ENCODE measurements around the gene LCTL. TPM values are rescaled to one million over a fixed set of nuclear protein-coding genes. Genes with fewer than 3 reads are reported as not detected.

LCTL gene
- total and polyA plus RNA-seq, 3 donors from 2014 or later = 0.16 to 0.19 TPM; not detected in 1

GRCh38 chr15:66563126-66563525, 2.7 kb downstream of the LCTL start:
- DNase-seq = no peak
- Histone ChIP-seq H3K27me3 (no peaks in the 10 kb centered on the region), H3K27ac (no peak overlapping the region), H3K9me3 (no peaks in the 10 kb centered on the region), H3K4me3 (no peak overlapping the region), H3K4me1 (no peaks in the 10 kb centered on the region), H3K36me3 (ENCODE audit: low read depth, missing control alignments) (no peaks in the 10 kb centered on the region)
- 89 to 91% methylated on average over 4 of the region's 4 CpGs for WGBS, 2 donors
- intact Hi-C loops (cut with DNase I; ENCODE audit: low total_unique reads) = no loop called here
- no peak for TF ChIP-seq CTCF (IDR thresholded peaks at IDR 0.05)
- TF ChIP-seq POLR2A (IDR thresholded peaks at IDR 0.05) = no peak

DNA sequence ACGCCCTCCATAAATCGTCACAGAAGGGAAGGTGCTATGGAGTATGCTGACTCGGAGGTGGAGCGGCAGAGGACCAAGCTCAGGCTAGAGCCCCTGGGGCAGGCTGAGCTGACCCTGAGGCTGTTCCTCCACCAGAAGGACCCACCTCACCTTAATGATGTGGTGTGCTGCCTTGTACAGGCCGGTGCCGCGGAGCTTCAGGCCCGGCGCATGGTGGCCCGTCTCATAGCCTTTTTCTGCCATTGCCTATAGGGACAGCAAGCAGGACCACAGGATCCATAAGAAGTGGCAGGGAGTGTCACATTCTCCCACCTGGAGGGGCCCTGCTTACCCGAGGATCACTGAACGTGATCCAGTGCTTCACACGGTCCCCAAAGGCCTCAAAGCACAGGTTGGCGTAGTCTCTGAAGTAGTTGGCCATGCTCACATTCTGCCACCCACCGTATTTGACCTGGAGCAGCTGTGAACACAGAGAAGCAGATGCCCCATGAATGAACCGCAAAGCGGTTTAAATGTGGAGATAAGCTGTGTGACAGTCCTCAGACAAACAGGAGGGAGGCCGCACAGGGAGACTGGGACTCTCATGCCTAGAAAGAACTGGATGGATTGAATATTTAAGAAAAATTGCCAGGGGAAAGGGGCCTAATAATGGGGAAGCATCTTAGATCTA, 4.8 kb downstream of the LCTL start:
- intact Hi-C loops (cut with DNase I; ENCODE audit: low total_unique reads) = no loop called here
- H3K36me3 ChIP-seq (ENCODE audit: low read depth, missing control alignments) = no peaks in the 10 kb centered on the region
- no peaks in the 10 kb centered on the region for H3K4me1 ChIP-seq
- WGBS, 2 donors = 92 to 94% methylated on average over 12 to 15 of the region's 18 CpGs
- no peak overlapping the region for H3K4me3 ChIP-seq
- H3K9me3 ChIP-seq = no peaks in the 10 kb centered on the region
- TF ChIP-seq CTCF (IDR thresholded peaks at IDR 0.05) (no peak), POLR2A (IDR thresholded peaks at IDR 0.05) (no peak)
- H3K27me3 ChIP-seq = no peaks in the 10 kb centered on the region
- H3K27ac ChIP-seq = no peak overlapping the region
- DNase-seq = no peak

DNA sequence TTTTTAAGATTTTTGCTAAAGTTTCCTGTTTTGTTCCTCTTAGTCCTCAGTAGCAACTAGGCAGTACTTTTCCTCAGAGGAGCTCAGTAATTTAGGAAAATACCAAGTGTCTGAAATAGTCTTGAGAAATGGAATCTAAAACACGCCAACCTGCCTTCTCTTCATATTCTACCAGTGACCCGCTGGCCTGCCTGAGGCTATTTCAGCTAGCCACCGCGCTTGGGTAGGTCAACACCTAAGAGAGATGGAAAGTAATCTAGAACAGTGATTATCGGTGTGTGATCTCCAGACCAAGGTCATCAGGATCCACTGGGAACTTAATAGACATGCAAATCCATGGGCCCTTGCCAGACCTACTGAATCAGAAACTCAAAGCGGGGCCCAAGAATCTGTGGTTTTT, 7.5 kb downstream of the LCTL start:
- DNase-seq = no peak
- H3K4me1 ChIP-seq = no peaks in the 10 kb centered on the region
- no peak overlapping the region for H3K4me3 ChIP-seq
- TF ChIP-seq CTCF (IDR thresholded peaks at IDR 0.05) (no peak), POLR2A (IDR thresholded peaks at IDR 0.05) (no peak)
- intact Hi-C loops (cut with DNase I; ENCODE audit: low total_unique reads) = no loop called here
- H3K36me3 ChIP-seq (ENCODE audit: low read depth, missing control alignments) = no peaks in the 10 kb centered on the region
- H3K27ac ChIP-seq = no peak overlapping the region
- no peaks in the 10 kb centered on the region for H3K27me3 ChIP-seq
- H3K9me3 ChIP-seq = no peaks in the 10 kb centered on the region
- WGBS, 2 donors = 91 to 92% methylated on average over 6 of the region's 6 CpGs

DNA sequence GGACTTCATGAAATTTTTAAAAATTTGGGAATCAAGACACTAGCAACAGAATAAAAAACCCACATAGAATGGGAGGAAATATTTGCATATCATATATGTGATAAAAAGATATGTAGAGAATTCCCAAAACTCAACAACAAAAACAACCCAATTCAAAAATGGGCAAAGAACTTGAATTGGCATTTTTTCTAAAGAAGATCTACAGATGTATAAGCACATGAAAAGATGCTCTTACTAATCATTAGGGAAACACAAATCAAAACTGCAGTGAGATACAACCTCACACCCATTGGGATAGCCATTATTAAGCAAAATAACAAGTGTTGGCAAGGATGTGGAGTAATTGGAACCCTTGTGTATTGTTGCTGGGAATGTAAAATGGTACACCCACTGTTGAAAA, 10.1 kb downstream of the LCTL start:
- no peak for DNase-seq
- Histone ChIP-seq H3K9me3 (no peaks in the 10 kb centered on the region), H3K36me3 (ENCODE audit: low read depth, missing control alignments) (no peaks in the 10 kb centered on the region), H3K4me1 (no peaks in the 10 kb centered on the region), H3K4me3 (no peak overlapping the region), H3K27me3 (no peaks in the 10 kb centered on the region), H3K27ac (no peak overlapping the region)
- intact Hi-C loops (cut with DNase I; ENCODE audit: low total_unique reads) = no loop called here
- TF ChIP-seq CTCF (IDR thresholded peaks at IDR 0.05) = no peak
- no peak for TF ChIP-seq POLR2A (IDR thresholded peaks at IDR 0.05)

GRCh38 chr15:66545255-66545654, 20.5 kb downstream of the LCTL start:
- H3K36me3 ChIP-seq (ENCODE audit: low read depth, missing control alignments) = no peaks in the 10 kb centered on the region
- TF ChIP-seq CTCF (IDR thresholded peaks at IDR 0.05) (no peak), POLR2A (IDR thresholded peaks at IDR 0.05) (no peak)
- H3K9me3 ChIP-seq = no peaks in the 10 kb centered on the region
- WGBS, 2 donors = 93 to 100% methylated on average over 1 of the region's 1 CpG
- no peak overlapping the region for H3K4me3 ChIP-seq
- H3K27ac ChIP-seq = no peak overlapping the region
- no peaks in the 10 kb centered on the region for H3K27me3 ChIP-seq
- no peaks in the 10 kb centered on the region for H3K4me1 ChIP-seq
- intact Hi-C loops (cut with DNase I; ENCODE audit: low total_unique reads) = no loop called here
- DNase-seq = no peak

Data from testis (tissue), 3 donors.